ENCODE data around the gene WWC1.

DNA sequence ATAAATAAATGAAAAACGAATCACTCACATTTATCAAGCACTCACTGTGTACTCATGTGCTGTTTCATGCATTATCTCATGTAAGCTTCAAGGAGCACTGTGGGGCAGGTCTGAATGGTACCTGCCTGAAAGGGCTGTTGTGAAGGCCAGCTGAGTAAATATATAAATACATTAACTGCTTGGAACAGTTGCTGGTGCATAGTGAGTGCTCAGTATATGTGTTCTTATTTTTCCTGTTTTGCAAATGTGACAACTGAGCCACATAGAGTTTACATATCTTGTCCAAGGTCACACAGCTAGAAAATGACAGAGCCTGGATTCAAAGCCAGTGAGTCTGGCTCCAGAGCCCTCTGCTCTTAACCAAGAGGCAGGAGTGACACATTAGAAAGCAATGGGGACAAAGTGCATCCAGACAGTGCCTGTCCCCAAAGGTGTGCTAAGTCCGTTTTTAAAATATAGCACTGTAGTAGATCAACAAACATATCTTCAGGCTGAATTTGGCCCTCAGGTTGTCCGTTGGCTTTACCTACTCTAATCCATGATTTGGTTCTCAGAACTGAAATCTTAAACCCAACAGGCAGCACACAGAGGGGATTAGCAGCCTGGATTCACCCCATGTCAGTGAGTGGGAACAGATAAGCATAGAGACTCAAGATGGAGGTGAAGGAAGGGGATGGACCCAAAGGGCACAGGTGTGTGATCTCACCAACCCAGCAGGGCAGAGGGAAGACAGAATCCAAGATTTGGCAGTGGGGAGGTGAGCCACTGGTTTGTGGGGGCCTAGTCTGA, 70.8 kb downstream of the WWC1 start:
- TF ChIP-seq, protein P1, sequence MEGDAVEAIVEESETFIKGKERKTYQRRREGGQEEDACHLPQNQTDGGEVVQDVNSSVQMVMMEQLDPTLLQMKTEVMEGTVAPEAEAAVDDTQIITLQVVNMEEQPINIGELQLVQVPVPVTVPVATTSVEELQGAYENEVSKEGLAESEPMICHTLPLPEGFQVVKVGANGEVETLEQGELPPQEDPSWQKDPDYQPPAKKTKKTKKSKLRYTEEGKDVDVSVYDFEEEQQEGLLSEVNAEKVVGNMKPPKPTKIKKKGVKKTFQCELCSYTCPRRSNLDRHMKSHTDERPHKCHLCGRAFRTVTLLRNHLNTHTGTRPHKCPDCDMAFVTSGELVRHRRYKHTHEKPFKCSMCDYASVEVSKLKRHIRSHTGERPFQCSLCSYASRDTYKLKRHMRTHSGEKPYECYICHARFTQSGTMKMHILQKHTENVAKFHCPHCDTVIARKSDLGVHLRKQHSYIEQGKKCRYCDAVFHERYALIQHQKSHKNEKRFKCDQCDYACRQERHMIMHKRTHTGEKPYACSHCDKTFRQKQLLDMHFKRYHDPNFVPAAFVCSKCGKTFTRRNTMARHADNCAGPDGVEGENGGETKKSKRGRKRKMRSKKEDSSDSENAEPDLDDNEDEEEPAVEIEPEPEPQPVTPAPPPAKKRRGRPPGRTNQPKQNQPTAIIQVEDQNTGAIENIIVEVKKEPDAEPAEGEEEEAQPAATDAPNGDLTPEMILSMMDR (IDR thresholded peaks at IDR 0.05; ENCODE audit: low read length), result no peak
- no peak for TF ChIP-seq EZH2phosphoT487 (IDR thresholded peaks at IDR 0.05; ENCODE audit: low read length)
